PC-9 (cell line): ENCODE data around the gene TMEM9B.

Source experiments
- EZH2 ChIP-seq: fragments of 200-600 bp; sonication (generic); IDR thresholded peaks from 2 replicates; pipeline ENCODE4 v1.8.0; 2017; ENCODE audit warnings: antibody characterized with exemption, low read depth
- TF ChIP-seq, protein P1 (sequence below): fragments of 200-600 bp; sonication (generic); conservative IDR thresholded peaks from 2 replicates; pipeline ENCODE4 v1.6.1; 2017; ENCODE audit warnings: mixed run types, antibody characterized with exemption, mild to moderate bottlenecking, moderate library complexity

DNA sequence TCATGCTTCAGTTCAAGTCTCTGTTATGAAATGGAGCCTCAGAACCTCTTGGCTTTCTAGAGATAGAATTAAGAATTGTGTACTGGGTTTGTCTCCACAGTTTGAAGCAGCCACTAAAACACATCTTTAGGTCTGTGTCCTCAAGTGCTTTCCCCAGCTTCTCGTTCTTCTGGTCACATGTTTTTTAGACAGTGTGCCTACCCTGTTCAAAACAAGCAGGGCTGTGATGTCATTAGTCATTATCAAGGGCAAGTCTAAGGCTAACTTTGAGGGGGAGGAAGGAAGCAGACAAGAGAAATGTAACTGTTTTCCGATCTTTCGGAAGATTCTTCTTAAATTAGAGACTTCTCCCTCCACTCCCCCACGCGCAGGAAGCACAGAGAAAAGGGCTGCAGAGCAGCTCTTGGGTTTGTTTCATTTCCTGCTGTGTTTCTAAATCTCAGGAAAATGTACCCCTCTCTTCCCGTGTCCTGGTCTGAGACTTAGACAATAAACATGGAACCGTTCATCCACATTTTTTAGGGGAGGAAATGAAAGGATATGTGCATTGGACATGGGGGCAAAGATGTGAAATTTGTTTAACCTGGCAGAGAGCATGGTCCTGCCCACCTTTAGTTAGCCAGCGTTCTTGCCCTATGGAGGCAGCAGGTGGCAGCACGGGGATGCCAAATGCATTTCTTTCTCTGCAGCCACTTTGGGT, 50.1 kb downstream of the TMEM9B start:
- no peak for TF ChIP-seq EZH2
- TF ChIP-seq, protein P1, sequence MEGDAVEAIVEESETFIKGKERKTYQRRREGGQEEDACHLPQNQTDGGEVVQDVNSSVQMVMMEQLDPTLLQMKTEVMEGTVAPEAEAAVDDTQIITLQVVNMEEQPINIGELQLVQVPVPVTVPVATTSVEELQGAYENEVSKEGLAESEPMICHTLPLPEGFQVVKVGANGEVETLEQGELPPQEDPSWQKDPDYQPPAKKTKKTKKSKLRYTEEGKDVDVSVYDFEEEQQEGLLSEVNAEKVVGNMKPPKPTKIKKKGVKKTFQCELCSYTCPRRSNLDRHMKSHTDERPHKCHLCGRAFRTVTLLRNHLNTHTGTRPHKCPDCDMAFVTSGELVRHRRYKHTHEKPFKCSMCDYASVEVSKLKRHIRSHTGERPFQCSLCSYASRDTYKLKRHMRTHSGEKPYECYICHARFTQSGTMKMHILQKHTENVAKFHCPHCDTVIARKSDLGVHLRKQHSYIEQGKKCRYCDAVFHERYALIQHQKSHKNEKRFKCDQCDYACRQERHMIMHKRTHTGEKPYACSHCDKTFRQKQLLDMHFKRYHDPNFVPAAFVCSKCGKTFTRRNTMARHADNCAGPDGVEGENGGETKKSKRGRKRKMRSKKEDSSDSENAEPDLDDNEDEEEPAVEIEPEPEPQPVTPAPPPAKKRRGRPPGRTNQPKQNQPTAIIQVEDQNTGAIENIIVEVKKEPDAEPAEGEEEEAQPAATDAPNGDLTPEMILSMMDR = peak; percentile 66
